Upper lobe of right lung (tissue), 1 donor: ENCODE measurements around the gene NPLOC4. TPM values are rescaled to one million over a fixed set of nuclear protein-coding genes. Genes with fewer than 3 reads are reported as not detected.

ENCODE experiments used
- ATAC-seq: fragments of 200-7000 bp; cut with Tn5 transposase; one replicate; pipeline ENCODE4 v1.9.1; 2020; ENCODE audit warnings: mild to moderate bottlenecking, moderate library complexity
- DNase-seq: peaks from one replicate; pipeline ENCODE4 v3.0.0-alpha.2; 2020
- H3K27ac ChIP-seq: fragments of 200-600 bp; one replicate; pipeline ENCODE4 v1.8.0; 2022
- H3K27me3 ChIP-seq: fragments of 200-600 bp; one replicate; pipeline ENCODE4 v1.8.0; 2022; ENCODE audit warnings: mild to moderate bottlenecking
- H3K36me3 ChIP-seq: fragments of 200-600 bp; one replicate; pipeline ENCODE4 v1.8.0; 2022
- H3K4me1 ChIP-seq: fragments of 200-600 bp; one replicate; pipeline ENCODE4 v1.8.0; 2022
- H3K4me3 ChIP-seq: fragments of 200-600 bp; one replicate; pipeline ENCODE4 v1.8.0; 2022; ENCODE audit warnings: mild to moderate bottlenecking
- H3K9me3 ChIP-seq: fragments of 200-600 bp; one replicate; pipeline ENCODE4 v1.8.0; 2022
- CTCF ChIP-seq: fragments of 200-600 bp; IDR thresholded peaks from one replicate; pipeline ENCODE4 v1.8.0; 2022; ENCODE audit warnings: antibody characterized with exemption
- intact Hi-C: fragments of 100-400 bp; cut with DNase I; formaldehyde crosslinking; loops from one replicate; pipeline ENCODE4 v1.11.0; 2022
- total RNA-seq: library from RNA; stranded (reverse); fragmentation: NEBNext Ultra II Directional; extraction: Animal tissue kit (Norgen Biotek cat#: 25700); gene quantifications from one replicate; pipeline ENCODE4 v1.2.1, GENCODE V29; 2021
- donor health status: DM: no; HTN: yes; CAD: no; lungs with severe emphysema.

NPLOC4 gene
- total RNA-seq, 1 donor from 2014 or later, result 93.6 TPM

GRCh38 chr17:81546906-81547613 lies 89.9 kb downstream of the NPLOC4 start:
- H3K27ac ChIP-seq, result no peak overlapping the region
- ATAC-seq, result no peak
- H3K4me3 ChIP-seq, result no peak overlapping the region
- no peak for DNase-seq
- intact Hi-C loops, result no loop called here
- peaks cover 9% of the 10 kb centered on the region for H3K4me1 ChIP-seq
- H3K9me3 ChIP-seq, result no peaks in the 10 kb centered on the region
- no peaks in the 10 kb centered on the region for H3K27me3 ChIP-seq
- H3K36me3 ChIP-seq, result peaks cover 73% of the 10 kb centered on the region
- no peak for TF ChIP-seq CTCF

- TF ChIP-seq CTCF, result no peak
Observed at GRCh38 chr17:81545160-81545949, 91.6 kb downstream of the NPLOC4 start.

GRCh38 chr17:81544281-81544974 lies 92.5 kb downstream of the NPLOC4 start:
- Histone ChIP-seq H3K4me1 (no peaks in the 10 kb centered on the region), H3K36me3 (peaks cover 81% of the 10 kb centered on the region), H3K27me3 (no peaks in the 10 kb centered on the region), H3K27ac (no peak overlapping the region), H3K9me3 (no peaks in the 10 kb centered on the region), H3K4me3 (no peak overlapping the region)
- DNase-seq, result no peak
- no peak for TF ChIP-seq CTCF
- intact Hi-C loops, result no loop called here
- no peak for ATAC-seq

More at GRCh38 chr17:81545160-81545949, 91.6 kb downstream of the NPLOC4 start:
- ATAC-seq (no peak), DNase-seq (no peak)
- Histone ChIP-seq H3K27me3 (no peaks in the 10 kb centered on the region), H3K36me3 (peaks cover 81% of the 10 kb centered on the region), H3K4me3 (no peak overlapping the region), H3K4me1 (no peaks in the 10 kb centered on the region), H3K9me3 (no peaks in the 10 kb centered on the region), H3K27ac (no peak overlapping the region)
- intact Hi-C loops, result no loop called here

GRCh38 chr17:81543756-81544155 lies 93.2 kb downstream of the NPLOC4 start:
- intact Hi-C loops, result no loop called here
- ATAC-seq (no peak), DNase-seq (no peak)
- Histone ChIP-seq H3K4me1 (no peaks in the 10 kb centered on the region), H3K27ac (no peak overlapping the region), H3K36me3 (peaks cover 76% of the 10 kb centered on the region), H3K27me3 (no peaks in the 10 kb centered on the region), H3K9me3 (no peaks in the 10 kb centered on the region), H3K4me3 (no peak overlapping the region)
- no peak for TF ChIP-seq CTCF

GRCh38 chr17:81543339-81543675 lies 93.6 kb downstream of the NPLOC4 start:
- H3K27me3 ChIP-seq, result no peaks in the 10 kb centered on the region
- intact Hi-C loops, result no loop called here
- DNase-seq (no peak), ATAC-seq (no peak)
- H3K9me3 ChIP-seq, result no peaks in the 10 kb centered on the region
- no peak for TF ChIP-seq CTCF
- no peak overlapping the region for H3K27ac ChIP-seq
- H3K4me3 ChIP-seq, result no peak overlapping the region
- H3K36me3 ChIP-seq, result peaks cover 72% of the 10 kb centered on the region
- H3K4me1 ChIP-seq, result no peaks in the 10 kb centered on the region
